DOHH2 (cell line): ENCODE data around the gene LNX2.

Experiments used
- CTCF ChIP-seq: fragments of 200-600 bp; sonication (generic); IDR thresholded peaks from one replicate; pipeline ENCODE4 v1.5.1; 2014; ENCODE audit warnings: antibody characterized with exemption, mild to moderate bottlenecking, low read depth, low read length; ENCODE audit not compliant: poor library complexity, severe bottlenecking
- EZH2phosphoT487 ChIP-seq: fragments of 200-600 bp; sonication (generic); IDR thresholded peaks from 2 replicates; pipeline ENCODE4 v1.6.1; 2017; ENCODE audit warnings: borderline replicate concordance, mild to moderate bottlenecking, antibody characterized with exemption, low read length, moderate library complexity, mixed read lengths

DNA sequence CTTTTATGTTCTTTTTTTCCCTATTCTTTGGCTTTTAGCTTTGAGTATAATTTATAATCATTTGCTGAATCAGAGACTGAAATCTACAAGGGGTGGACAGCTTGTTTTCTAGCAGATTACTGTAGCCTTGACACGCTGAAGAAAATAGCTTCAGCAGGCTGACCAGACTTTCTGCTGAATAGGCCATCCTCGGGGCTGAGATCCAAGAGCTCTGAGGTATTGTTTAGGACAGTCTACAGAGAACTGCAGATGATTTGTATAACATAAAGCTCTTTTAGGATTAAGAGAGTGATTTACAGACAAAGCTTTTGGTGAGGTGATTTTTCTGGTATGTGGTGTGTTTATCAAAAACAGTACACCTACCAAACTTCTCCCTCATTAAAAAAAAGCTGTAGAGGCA, 18.2 kb upstream of the LNX2 start:
- TF ChIP-seq CTCF (no peak), EZH2phosphoT487 (no peak)
